ENCODE measurements around the gene SMYD1. TPM values are rescaled to one million over a fixed set of nuclear protein-coding genes. Genes with fewer than 3 reads are reported as not detected.
"Not testable (repeated sequence)": the region's sequence is repeated elsewhere in the genome, so short reads cannot be mapped to it uniquely, and the experiment has no call there.

SMYD1 gene
- not detected in 2 replicates for total RNA-seq

DNA sequence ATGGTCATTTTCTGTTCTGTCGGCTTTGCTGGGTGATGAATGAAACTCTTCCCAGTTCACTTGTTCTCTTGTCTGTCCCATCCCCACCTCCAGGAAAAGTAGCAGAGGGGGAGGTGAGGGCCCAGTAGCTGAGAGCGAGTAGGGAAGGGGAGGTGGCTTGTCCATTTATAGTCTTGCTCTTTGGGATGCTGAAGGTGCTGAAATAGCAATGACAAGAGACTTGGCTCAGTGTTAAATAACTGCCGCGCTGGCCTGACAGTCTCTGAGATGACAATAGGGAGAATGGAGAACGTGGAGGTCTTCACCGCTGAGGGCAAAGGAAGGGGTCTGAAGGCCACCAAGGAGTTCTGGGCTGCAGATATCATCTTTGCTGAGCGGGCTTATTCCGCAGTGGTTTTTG is at the start of gene SMYD1:
TSS of gene SMYD1 (plus strand) at position 228 of the 400 bp plus-strand sequence. CDS start at position 268, 40 bp downstream.
- no peak for DNase-seq (ENCODE audit: low read depth in 2 of 2)

DNA sequence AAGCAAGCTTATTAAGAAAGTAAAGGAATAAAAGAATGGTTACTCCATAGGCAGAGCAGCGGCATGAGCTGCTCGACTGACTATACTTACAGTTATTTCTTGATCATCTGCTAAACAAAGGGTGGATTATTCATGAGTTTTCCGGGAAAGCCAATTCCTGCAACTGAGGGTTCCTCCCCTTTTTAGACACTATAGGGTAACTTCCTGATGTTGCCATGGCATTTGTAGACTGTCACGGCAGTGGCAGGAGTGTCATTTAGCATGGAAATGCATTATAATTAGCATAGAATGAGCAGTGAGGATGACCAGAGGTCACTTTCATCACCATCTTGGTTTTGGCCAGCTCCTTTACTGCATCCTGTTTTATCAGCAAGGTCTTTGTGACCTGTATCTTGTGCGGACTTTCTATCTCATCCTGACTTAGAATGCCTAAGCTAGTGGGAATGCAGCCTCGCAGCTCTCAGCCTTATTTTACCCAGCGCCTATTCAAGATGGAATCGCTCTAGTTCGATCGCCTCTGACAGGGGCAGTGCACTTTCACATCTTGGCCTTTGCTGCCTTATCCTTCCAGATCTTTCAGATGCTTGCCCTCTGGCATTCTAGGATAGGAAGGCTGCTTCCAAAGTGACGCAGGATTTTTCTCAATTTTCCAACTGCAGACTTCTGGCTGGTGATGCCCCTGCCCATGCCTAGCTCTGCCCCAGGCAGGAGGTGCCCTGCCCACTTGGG is 49.4 kb upstream of the SMYD1 start:
- not testable (repeated sequence) for DNase-seq (ENCODE audit: low read depth in 2 of 2)

DNA sequence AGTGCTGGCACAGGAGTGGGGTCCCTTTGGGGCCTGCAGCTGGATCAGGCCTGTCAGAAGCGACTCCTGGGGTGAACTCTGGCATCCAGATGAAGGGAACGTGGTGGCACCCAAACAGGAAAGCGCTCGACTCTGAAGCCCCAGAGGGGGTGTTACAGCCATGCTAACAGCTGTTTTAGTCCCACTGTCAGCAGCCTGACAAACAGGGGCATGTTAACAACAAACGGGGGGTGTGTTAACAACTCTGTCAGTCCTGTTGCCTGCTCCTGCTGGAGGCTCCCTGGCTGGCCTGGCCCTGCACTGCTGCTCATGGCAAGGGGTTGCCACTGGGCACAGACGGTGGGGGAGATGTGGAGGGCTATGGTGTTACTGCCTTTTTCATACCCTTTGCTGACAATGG is 48.7 kb upstream of the SMYD1 start:
- no peak for DNase-seq (ENCODE audit: low read depth in 2 of 2)

DNA sequence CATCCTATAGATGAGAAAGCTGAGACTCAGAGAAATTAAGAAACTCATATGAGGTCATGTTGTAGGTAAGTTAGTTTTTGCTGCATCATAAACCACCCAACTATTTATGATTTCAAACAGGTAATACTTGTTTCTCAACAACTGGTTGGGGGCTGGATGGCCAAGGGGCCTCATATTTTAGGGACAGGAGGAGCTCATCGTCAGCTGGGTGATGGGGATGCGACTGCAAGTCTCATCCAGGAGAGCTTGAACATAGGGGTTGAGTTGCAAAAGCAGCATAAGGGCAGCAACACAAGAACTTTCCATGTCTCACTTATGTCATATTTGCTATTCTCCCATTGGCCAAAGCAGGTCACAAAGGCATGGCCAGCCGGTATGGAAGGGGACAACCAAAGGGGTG is 47.6 kb upstream of the SMYD1 start:
- no peak for DNase-seq (ENCODE audit: low read depth in 2 of 2)

DNA sequence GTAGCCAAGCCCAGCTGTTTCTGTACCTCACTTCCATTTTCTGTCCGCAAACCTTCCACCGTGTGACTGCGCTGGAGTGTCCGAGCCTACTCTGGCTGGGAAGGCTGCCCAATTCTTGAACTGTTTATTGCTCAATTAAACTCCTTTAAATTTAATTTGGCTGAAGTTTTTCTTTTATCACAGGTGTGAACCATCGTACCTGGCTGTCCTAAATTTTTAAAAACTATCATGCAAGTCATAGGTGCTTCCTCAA is 45.0 kb upstream of the SMYD1 start:
- no peak for DNase-seq (ENCODE audit: low read depth in 2 of 2)

DNA sequence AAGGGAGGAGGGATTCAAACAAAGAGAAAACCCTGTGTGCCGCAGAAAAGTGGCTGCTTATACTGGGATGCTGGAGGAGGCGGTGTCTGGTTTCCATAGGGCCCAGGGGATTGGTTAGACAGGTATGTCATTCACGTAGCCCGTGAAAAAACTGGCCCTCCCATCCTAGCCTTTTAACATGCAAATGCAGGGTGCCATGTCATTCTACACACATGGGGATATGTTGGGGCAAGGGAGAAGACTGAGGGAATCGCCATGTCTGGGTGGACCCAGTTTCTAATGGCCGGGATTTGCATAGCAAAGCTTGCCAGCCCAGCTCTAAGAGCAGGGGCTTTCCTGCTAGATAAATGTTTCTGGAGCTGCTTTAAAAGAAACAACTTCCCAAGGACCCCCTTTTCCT is 43.1 kb upstream of the SMYD1 start:
- DNase-seq (ENCODE audit: low read depth in 2 of 2): no peak

DNA sequence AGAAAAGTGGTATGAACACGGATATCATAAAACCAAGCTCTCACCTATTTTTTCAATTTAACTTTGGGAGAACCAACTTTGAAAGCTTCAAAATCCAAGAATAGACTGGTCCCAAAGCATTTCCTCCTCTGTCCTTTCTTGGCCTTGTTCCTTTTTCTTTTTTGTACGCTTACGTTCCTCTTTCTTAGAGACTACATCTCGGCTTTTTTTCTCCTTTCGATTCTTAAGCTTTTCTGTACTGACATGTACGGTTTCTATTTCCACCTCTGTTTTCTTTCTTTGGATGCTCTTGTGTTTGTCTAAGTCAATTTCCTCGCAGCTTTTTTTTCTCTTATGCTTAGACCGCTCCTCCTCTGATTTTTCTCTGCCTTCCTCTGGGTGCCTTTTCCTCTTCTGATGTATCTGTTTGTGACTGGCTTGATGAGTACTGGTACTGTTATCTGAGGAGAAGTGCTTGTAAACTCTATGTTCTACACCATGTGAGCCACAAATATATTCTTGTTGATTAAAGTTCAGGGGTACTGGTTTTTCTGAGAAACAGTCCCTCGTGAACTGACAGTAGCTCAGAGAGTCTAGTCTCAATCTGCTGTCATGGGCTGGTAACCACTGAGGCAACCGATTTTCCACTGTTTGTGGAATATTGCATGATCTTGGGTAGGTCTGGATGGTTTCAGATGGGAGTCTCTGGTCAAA is 39.8 kb upstream of the SMYD1 start:
- DNase-seq (ENCODE audit: low read depth in 2 of 2): no peak

DNA sequence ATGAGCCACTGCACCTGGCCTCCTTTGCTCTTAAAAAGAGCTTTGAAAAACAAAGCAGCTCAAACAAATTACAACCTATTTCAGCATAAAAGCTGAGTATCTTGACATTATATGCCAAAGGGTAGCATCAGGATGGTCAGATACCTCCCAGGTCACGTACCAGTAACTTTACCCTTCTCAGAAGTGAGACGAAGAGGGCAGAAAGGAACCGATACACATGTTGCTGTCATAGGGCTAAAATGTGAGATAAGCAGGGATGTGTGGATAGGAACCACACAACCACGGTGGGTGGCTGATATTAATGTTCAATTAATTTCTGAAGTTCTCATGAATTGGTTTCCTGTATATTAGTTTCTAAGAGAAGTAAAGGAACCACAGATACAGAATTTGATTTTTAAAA is 38.7 kb upstream of the SMYD1 start:
- DNase-seq (ENCODE audit: low read depth in 2 of 2): no peak

DNA sequence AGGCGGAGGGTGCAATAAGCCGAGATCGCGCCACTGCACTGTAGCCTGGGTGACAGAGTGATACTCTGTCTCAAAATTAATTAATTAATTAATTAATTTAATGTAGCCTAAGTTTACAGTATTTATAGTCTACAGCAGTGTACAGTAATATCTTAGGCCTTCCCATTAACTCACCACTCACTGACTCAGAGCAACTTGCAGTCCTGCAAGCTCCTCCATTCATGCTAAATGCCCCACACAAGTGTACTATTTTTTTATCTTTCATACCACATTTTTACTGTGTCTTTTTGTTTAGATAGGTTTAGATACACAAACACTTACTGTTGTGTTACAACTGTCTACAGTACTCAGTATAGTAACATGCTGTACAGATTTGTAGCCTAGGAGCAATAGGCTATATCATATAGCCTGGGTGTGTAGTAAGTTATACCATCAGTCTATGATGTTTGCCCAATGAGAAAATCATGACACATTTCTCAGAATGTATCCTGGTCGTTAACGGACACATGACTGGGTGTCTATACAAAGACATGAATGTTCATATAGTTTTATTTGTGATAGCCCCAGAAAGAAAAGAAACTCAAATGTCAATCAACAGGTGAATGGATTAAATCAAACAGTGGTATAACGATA is 35.4 kb upstream of the SMYD1 start:
- no peak for DNase-seq (ENCODE audit: low read depth in 2 of 2)

DNA sequence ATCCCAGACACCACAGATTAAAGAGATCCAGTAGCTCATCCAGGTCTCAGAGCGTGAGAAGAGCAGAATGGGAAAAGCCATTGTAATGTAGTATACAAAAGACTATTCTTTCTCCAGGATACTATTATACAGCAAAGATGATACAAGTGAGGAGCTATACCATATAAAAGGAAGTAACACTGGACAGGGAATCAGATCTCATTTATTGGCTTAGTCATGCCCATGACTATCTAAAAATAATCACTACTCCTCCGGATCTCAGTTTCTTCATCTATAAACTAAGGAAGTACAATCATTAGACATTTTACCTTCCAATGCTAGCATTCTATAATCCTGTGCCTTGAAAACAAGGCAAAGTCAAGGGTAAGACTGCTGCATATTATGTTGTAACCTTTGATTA is 31.4 kb upstream of the SMYD1 start:
- DNase-seq (ENCODE audit: low read depth in 2 of 2): no peak

DNA sequence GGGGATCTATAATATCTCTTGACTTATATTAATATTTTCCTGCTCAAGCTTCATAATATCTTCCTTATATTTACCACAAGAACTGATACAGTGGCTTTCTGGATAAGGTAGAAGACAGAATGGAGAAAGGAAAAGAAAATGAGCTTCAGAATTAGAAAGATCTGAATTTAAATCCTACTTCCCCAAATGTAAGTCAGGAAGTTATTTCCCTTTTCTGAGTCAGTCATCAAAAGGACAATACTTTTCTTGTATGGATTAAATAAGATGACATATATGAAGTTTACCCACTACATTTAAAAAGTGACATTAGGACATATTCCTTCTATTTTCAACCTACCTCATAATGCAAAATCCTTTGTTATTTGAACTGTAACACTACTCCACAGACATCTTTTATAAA is 31.0 kb upstream of the SMYD1 start:
- DNase-seq (ENCODE audit: low read depth in 2 of 2): no peak

DNA sequence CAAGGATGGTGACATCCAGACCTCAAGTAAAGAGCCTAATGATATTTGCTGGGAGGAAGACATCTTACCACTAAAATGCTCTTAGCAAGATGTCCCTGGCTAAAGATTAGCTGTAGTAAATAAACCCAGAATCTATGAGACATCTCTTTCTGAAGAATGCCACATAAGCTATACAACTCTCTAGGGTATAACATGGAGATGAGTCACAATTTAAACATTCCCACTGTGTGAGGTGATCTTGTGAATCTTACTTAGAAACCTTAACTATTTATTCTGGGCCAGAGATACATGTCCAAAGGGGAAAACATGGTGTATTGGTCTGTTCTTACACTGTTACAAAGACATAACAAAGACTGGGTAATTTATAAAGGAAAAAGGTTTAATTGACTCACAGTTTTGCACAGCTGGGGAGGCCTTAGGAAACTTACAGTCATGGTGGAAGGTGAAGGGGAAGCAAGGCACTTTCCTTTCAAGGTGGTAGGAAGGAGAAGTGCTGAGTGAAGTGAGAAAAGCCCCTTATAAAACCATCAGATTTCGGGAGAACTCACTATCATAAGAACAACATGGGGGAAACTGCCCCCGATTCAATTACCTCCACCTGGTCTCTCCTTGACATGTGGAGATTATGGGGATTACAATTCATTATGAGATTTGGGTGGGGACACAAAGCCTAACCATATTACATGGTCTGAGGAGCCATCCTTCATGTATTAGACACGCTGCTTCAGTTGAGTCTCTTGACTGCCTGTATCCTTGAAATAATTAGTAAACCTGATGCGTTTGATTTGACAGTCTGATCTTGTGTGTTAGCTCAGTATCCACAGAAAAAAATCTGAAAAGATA is 29.1 kb upstream of the SMYD1 start:
- peak in 1 of 2 donors; percentile 53 for DNase-seq (ENCODE audit: low read depth in 2 of 2)

DNA sequence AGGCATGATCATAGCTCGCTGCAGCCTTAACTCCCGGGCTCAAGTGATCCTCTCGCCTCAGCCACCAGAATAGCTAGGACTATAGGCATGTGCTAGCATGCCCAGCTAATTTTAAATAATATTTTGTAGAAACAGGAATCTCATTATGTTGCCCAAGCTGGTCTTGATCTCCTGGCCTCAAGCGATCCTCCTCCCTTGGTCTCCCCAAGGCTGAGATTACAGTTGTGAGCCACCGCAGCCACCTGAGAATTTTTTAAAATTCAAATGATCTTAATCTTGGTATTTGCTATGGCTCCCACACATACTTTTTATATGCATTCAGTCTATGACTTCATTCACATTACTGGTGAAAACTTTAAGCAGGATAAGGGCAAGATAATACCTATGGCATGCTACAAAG is 25.1 kb upstream of the SMYD1 start:
- DNase-seq (ENCODE audit: low read depth in 2 of 2): no peak

DNA sequence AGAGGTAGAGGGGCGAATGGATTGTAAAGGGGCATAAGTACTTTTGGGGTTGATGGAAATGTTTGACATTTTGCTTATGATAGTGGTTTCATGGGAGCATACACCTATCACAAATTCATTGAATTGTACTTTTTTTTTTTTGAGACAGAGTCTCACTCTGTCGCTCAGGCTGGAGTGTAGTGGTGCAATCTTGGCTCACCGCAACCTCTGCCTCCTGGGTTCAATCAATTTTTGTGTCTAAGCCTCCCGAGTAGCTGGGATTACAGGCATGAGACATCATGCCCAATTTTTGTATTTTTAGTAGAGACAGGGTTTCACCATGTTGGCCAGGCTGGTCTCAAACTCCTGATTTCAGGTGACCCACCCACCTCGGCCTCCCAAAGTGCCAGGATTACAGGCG is 22.1 kb upstream of the SMYD1 start:
- not testable (repeated sequence) for DNase-seq (ENCODE audit: low read depth in 2 of 2)

DNA sequence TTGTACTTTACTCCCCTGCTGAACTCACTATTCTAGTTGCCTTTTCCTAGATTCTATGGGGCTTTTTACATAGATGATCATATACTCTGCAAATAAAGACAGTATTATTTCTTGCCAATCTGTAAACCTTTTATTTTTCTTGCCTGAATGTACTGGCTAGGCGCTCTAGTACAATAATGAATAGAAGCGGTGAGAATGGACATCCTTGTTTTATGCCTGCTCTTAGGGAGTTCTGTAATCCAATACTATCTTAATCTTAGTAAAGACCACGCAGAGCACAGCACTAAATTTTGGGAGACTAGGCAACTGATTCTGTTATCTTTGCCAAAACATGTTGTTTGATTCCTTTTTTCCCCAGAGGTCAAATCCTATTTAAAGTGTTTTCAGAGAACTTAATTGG is 19.1 kb upstream of the SMYD1 start:
- DNase-seq (ENCODE audit: low read depth in 2 of 2): no peak

DNA sequence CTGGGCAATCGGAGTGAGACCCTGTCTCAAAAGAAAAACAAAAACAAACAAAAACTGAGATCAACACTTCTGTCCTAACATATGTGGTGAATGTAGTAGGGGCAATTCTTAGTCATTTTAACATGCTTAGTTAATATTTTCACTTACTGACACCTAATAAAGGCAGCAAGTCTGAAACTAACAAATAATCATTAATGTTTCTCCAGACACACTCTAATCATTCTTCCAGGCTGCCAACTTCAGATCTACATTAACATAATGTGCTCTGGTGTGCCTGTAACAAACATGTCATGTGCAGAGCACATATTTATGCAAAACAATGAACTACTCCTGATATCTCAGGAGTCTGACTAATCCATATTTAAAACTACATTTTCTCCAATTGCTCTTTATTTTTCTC is 18.0 kb upstream of the SMYD1 start:
- DNase-seq (ENCODE audit: low read depth in 2 of 2): no peak

DNA sequence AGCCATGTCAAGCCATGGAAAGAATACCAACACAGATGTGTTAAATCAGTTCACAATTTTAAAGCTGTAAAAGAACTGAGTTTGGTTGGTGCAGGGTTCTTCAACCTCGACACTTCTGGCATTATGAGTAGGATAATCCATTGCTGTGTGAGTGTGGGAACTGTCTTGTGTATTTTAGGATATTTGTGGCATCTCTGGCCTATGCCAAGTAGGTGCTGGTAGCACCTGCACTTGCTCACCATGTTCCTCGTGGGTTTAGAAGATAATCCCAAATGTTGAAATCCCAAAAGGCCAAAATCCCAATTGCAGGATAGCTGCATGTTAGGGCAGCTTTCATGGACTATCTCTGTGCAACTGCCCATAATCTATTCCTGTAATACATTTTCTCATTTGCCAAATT is 15.8 kb upstream of the SMYD1 start:
- no peak for DNase-seq (ENCODE audit: low read depth in 2 of 2)

DNA sequence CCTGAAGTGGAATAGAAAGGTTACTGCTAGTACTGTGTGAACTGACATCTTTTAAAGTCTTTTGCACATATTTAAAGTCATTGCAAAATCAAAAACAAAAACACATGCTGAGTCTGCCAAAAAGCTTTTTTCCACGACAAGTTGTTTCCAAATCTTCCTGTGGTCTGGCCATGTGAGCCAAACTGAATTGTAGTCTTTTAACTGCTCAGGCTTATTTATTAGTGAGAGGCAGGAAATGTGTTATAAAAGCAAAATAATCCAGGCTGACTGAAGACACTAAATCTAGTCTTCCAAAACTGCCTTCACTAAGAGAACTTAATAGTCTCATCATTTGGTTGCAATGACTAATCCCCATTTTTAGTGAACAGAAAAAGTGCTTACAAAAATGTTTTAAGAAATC is 14.3 kb upstream of the SMYD1 start:
- DNase-seq (ENCODE audit: low read depth in 2 of 2): peak in 1 of 2 donors; percentile 64

DNA sequence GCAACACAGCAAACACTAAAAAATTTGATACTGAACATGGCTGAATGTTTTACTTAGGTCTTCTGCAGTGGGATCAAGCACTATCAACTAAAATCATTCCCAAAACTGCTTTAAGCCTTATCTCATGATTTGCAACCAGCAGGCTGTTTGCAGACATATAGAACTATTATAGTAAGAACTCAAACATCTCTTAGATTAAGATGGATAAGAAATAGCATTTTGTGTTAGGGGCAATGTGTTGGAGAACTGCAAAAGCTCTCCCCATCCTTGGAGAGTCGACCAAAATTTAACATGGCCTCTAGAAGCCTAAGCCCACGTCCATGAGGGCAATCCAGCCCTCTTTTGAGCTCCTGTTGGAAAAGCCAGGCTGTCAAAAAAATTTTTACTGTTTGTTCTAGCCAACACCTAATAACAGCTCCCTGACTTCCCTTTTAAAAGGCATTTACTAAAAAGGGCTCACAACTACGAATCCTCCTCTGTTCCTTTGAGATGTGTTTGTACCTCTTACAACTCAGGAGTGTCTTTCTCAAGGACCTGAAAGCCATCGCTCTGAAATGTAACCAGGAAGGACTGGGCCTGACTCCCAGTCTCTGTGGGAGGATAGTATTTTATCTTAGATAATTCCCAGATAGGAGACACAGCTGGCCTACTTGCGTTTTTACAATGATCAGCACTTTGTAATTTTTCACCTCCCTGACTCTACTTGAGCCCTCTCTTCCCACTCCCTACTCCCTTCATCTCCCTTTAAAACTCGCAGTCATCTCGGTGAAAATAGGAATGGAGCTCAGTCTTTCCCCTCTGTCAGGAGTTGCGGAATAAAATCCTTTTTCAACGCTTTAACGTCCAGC is 13.5 kb upstream of the SMYD1 start:
- DNase-seq (ENCODE audit: low read depth in 2 of 2): no peak

DNA sequence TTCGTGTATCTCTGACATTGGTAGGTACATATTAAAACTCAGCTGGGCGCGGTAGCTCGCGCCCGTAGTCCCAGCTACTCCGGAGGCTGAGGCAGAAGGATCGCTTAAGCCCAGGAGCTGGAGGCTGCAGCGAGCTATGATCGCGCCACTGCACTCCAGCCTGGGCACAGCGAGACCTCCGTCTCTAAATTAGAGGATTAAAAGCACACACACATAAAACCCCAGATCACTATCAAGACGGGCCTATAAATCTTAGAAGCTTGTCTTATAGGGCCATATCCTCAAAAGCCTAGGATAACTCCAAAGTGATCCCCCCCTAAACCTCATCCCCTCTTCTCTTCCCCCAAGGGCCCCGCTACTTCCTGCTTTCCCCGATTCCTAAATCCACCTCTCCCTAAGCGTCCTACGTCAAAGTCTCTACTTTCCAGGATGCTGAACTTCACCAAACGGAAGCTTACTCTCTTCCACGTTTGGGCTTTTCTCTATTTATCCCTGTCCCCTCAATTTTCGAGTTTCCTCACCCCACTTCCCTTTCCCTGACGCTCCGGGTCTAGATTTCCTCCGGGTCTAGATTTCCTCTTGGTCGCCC is 12.7 kb upstream of the SMYD1 start:
- peak; percentile 40 to 43 for DNase-seq (ENCODE audit: low read depth in 2 of 2)
